ENCODE data around the gene PTRH1. TPM values are rescaled to one million over a fixed set of nuclear protein-coding genes. Genes with fewer than 3 reads are reported as not detected.

Gene PTRH1
- total RNA-seq, 1 experiment from 2014 or later: 21.8 TPM

DNA sequence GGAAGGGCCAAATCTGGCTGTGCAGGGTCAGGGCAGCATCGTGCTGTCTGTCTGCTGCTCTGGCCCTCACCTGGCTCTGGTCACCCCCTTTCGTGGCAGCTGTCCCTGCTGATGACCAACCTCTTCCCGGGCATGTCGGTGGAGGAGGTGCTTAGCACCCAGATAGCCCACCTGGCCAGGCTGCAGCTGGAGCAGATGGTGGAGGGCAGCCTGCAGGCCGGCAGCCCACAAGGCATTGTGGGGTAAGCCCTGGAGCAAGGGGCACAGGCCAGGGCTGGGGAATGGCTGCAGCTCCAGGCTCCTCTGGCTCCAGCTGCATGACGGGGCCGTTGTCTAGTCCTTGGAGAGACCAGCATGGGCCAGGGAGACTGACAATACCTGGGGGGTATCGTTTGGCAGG lies 11.4 kb upstream of the PTRH1 start:
- RAD21 ChIA-PET (ENCODE audit: low non-redundant PET in 1 of 2, low total read pairs in 2 of 2, uncharacterized antibody in 2 of 2, unreplicated experiment in 2 of 2): no interaction called here
- no peaks in the 10 kb centered on the region for H3K9me2 ChIP-seq (ENCODE audit: insufficient read depth)
- intact Hi-C loops (cut with micrococcal nuclease): no loop called here
- H3K36me3 ChIP-seq (ENCODE audit: control insufficient read depth in 1 of 2, insufficient read depth in 2 of 2, low read length in 2 of 2): no peaks in the 10 kb centered on the region
- H4K20me1 ChIP-seq (ENCODE audit: insufficient read depth): no peaks in the 10 kb centered on the region
- H3K4me2 ChIP-seq (ENCODE audit: low read length): no peak overlapping the region
- H3K9me3 ChIP-seq (ENCODE audit: control insufficient read depth in 1 of 2, insufficient read depth in 1 of 2, low read depth in 1 of 2, low read length in 2 of 2): no peaks in the 10 kb centered on the region
- H3K4me1 ChIP-seq (ENCODE audit: control insufficient read depth in 1 of 2, insufficient read depth in 2 of 2, low read length in 2 of 2): peaks cover 38 to 41% of the 10 kb centered on the region in 2 experiments
- TF ChIP-seq, protein P1, sequence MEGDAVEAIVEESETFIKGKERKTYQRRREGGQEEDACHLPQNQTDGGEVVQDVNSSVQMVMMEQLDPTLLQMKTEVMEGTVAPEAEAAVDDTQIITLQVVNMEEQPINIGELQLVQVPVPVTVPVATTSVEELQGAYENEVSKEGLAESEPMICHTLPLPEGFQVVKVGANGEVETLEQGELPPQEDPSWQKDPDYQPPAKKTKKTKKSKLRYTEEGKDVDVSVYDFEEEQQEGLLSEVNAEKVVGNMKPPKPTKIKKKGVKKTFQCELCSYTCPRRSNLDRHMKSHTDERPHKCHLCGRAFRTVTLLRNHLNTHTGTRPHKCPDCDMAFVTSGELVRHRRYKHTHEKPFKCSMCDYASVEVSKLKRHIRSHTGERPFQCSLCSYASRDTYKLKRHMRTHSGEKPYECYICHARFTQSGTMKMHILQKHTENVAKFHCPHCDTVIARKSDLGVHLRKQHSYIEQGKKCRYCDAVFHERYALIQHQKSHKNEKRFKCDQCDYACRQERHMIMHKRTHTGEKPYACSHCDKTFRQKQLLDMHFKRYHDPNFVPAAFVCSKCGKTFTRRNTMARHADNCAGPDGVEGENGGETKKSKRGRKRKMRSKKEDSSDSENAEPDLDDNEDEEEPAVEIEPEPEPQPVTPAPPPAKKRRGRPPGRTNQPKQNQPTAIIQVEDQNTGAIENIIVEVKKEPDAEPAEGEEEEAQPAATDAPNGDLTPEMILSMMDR (IDR thresholded peaks at IDR 0.05 in 2 of 3, conservative IDR thresholded peaks at IDR 0.05 in 1 of 3; ENCODE audit: borderline replicate concordance in 1 of 3, insufficient read depth in 1 of 3, low read depth in 2 of 3, low read length in 2 of 3): no peak
- no peak for TF ChIP-seq FOSL1 (IDR thresholded peaks at IDR 0.05; ENCODE audit: low read depth)
- TF ChIP-seq SIN3A (IDR thresholded peaks at IDR 0.05; ENCODE audit: low read depth): no peak
- TF ChIP-seq, protein P2, sequence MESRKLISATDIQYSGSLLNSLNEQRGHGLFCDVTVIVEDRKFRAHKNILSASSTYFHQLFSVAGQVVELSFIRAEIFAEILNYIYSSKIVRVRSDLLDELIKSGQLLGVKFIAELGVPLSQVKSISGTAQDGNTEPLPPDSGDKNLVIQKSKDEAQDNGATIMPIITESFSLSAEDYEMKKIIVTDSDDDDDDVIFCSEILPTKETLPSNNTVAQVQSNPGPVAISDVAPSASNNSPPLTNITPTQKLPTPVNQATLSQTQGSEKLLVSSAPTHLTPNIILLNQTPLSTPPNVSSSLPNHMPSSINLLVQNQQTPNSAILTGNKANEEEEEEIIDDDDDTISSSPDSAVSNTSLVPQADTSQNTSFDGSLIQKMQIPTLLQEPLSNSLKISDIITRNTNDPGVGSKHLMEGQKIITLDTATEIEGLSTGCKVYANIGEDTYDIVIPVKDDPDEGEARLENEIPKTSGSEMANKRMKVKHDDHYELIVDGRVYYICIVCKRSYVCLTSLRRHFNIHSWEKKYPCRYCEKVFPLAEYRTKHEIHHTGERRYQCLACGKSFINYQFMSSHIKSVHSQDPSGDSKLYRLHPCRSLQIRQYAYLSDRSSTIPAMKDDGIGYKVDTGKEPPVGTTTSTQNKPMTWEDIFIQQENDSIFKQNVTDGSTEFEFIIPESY (IDR thresholded peaks at IDR 0.05; ENCODE audit: extremely low read depth, insufficient replicate concordance, low read length): no peak
- no peak for TF ChIP-seq ZFX (IDR thresholded peaks at IDR 0.05)
- TF ChIP-seq EGR1 (IDR thresholded peaks at IDR 0.05; ENCODE audit: low read depth): no peak
- TF ChIP-seq POLR2A (IDR thresholded peaks at IDR 0.05; ENCODE audit: borderline replicate concordance, extremely low read depth, insufficient read depth, insufficient read length): no peak
- TF ChIP-seq YY1 (IDR thresholded peaks at IDR 0.05; ENCODE audit: extremely low read depth, insufficient replicate concordance, low read depth, low read length): no peak
- TF ChIP-seq, protein P3, sequence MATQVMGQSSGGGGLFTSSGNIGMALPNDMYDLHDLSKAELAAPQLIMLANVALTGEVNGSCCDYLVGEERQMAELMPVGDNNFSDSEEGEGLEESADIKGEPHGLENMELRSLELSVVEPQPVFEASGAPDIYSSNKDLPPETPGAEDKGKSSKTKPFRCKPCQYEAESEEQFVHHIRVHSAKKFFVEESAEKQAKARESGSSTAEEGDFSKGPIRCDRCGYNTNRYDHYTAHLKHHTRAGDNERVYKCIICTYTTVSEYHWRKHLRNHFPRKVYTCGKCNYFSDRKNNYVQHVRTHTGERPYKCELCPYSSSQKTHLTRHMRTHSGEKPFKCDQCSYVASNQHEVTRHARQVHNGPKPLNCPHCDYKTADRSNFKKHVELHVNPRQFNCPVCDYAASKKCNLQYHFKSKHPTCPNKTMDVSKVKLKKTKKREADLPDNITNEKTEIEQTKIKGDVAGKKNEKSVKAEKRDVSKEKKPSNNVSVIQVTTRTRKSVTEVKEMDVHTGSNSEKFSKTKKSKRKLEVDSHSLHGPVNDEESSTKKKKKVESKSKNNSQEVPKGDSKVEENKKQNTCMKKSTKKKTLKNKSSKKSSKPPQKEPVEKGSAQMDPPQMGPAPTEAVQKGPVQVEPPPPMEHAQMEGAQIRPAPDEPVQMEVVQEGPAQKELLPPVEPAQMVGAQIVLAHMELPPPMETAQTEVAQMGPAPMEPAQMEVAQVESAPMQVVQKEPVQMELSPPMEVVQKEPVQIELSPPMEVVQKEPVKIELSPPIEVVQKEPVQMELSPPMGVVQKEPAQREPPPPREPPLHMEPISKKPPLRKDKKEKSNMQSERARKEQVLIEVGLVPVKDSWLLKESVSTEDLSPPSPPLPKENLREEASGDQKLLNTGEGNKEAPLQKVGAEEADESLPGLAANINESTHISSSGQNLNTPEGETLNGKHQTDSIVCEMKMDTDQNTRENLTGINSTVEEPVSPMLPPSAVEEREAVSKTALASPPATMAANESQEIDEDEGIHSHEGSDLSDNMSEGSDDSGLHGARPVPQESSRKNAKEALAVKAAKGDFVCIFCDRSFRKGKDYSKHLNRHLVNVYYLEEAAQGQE (IDR thresholded peaks at IDR 0.05; ENCODE audit: low read depth): no peak
- TF ChIP-seq POLR2AphosphoS5 (IDR thresholded peaks at IDR 0.05; ENCODE audit: low read depth, low read length): no peak
- TF ChIP-seq JUND (IDR thresholded peaks at IDR 0.05): no peak
- no peak for TF ChIP-seq CBX3 (IDR thresholded peaks at IDR 0.05; ENCODE audit: low read depth)
- no peak for TF ChIP-seq SP1 (IDR thresholded peaks at IDR 0.05; ENCODE audit: low read depth)
- no peak for TF ChIP-seq EZH2phosphoT487 (IDR thresholded peaks at IDR 0.05; ENCODE audit: borderline replicate concordance)
- TF ChIP-seq ZNF274 (IDR thresholded peaks at IDR 0.05; ENCODE audit: low read depth, low read length): no peak
- TF ChIP-seq, protein P4, sequence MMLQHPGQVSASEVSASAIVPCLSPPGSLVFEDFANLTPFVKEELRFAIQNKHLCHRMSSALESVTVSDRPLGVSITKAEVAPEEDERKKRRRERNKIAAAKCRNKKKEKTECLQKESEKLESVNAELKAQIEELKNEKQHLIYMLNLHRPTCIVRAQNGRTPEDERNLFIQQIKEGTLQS (IDR thresholded peaks at IDR 0.05): no peak
- POLR2A ChIA-PET: no interaction called here
- no peaks in the 10 kb centered on the region for H3K27me3 ChIP-seq (ENCODE audit: insufficient read depth, low read length)
- BruUV-seq (replicated peaks): no TSS peak
- CTCF ChIA-PET: no interaction called here
- H3K27ac ChIP-seq (ENCODE audit: low read depth, low read length): no peak overlapping the region
- ATAC-seq (no peak), DNase-seq (ENCODE audit: low read depth, low spot score) (no peak)
- H3K4me3 ChIP-seq (replicated peaks in 1 of 2; ENCODE audit: low read depth in 1 of 2, low read length in 2 of 2): no peak overlapping the region
- H2AFZ ChIP-seq (ENCODE audit: low read depth, low read length, poor library complexity, severe bottlenecking): no peak overlapping the region
- no peaks in the 10 kb centered on the region for H3K79me2 ChIP-seq (ENCODE audit: insufficient read depth, low read length)
- no peak overlapping the region for H3K9ac ChIP-seq (ENCODE audit: low read length)
